ENCODE results near the gene TPX2. TPM values are rescaled to one million over a fixed set of nuclear protein-coding genes. Genes with fewer than 3 reads are reported as not detected.
"Not testable (repeated sequence)": the region's sequence is repeated elsewhere in the genome, so short reads cannot be mapped to it uniquely, and the experiment has no call there.

TPX2 gene
- total RNA-seq, 6 experiments from 2014 or later: 0.56 to 8.3 (median 2.8) TPM

DNA sequence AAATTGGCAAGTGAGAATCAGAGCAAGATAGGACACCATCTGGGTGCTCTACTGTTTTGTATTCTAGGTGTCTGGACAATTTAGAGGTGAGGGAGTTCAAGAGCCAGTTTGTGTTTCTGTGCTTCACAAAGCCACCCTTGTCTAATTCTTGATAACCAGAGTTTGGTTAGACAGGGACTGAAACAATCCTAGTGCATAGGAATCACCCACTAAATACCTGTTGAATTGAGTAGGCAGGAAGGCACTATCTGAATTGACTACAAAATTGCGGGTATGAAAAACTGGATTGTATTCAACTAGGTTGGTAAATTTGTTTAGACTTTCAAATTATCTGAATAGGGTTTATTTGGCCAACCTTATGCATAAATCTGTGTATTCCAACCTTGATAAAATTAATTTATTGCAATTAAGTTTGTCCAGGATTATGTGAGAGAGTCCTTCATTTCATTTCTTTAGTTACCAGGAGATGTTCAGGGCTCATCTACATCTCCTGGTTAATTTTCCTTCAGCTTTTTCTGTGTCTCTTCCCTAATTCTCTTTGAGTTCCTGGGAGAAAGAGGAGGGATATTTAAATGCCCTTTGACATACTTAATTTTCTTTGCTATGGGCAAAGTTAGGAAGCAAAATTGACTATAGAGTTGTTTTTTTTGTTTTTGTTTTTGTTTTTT is 1.7 kb downstream of the TPX2 start:
- WGBS (ENCODE audit: insufficient coverage, low coverage, low lambda C conversion rate, missing lambda C conversion rate): 40% methylated on average over 1 of the region's 1 CpG
- H3K4me3 ChIP-seq: no peak overlapping the region

DNA sequence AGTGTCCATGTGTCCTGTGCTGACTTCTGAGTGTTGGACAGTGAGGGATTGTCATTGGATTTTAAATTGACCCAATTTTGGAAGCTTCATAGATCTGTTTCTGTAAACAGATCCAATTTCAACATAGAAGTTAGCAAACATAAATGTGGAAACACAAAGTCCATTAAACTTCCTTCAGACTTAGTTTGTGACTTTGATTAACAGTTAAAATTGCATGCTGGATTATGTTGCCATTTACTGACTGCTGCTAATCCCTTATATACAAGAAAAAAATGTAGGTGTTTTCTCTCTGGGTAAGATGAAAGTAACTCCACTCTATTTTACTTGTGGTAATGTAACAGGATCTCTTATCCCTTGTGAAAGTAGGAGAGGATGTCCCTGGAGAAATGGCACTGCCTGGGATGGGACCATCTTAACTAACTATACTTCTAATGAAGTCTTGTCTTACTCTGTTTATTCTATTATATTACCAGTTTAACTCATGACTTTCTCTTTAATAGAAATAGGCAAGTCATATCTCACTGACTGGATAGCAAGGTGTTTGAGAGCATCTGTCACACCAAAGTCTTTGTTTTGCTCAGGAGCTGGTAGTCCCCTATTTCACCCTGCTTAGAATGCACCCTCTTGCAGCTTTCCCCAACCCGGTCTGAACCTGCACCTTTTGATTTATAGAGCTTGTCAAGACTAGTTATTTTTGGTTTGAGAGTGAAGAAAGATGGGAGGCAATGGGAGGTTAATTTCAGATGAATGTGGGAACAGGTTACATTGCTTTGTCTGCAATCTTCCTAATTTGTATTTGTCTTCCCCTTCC is 7.2 kb downstream of the TPX2 start:
- peak overlapping the region in 2 of 3 donors; percentile 22 to 47 for H3K27ac ChIP-seq
- ATAC-seq (peak; percentile 79 to 90 (median 86)), DNase-seq (no peak)
- no peaks in the 10 kb centered on the region for H3K9me3 ChIP-seq
- no peak overlapping the region for H3K4me3 ChIP-seq
- no peaks in the 10 kb centered on the region for H3K36me3 ChIP-seq
- TF ChIP-seq, protein P1, sequence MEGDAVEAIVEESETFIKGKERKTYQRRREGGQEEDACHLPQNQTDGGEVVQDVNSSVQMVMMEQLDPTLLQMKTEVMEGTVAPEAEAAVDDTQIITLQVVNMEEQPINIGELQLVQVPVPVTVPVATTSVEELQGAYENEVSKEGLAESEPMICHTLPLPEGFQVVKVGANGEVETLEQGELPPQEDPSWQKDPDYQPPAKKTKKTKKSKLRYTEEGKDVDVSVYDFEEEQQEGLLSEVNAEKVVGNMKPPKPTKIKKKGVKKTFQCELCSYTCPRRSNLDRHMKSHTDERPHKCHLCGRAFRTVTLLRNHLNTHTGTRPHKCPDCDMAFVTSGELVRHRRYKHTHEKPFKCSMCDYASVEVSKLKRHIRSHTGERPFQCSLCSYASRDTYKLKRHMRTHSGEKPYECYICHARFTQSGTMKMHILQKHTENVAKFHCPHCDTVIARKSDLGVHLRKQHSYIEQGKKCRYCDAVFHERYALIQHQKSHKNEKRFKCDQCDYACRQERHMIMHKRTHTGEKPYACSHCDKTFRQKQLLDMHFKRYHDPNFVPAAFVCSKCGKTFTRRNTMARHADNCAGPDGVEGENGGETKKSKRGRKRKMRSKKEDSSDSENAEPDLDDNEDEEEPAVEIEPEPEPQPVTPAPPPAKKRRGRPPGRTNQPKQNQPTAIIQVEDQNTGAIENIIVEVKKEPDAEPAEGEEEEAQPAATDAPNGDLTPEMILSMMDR (IDR thresholded peaks at IDR 0.05): no peak
- no peak for TF ChIP-seq POLR2A (IDR thresholded peaks at IDR 0.05)
- no peaks in the 10 kb centered on the region for H3K27me3 ChIP-seq
- intact Hi-C loops (cut with DNase I): no loop called here
- WGBS (ENCODE audit: insufficient coverage, low coverage, low lambda C conversion rate, missing lambda C conversion rate): 14% methylated on average over 1 of the region's 1 CpG
- peaks cover 0 to 37% (median 13%) of the 10 kb centered on the region in 4 donors for H3K4me1 ChIP-seq

More for the DNA sequence above, 1.7 kb downstream of the TPX2 start:
- Histone ChIP-seq H3K4me1 (peaks cover 0 to 12% (median 3%) of the 10 kb centered on the region in 4 donors), H3K9me3 (no peaks in the 10 kb centered on the region), H3K36me3 (no peaks in the 10 kb centered on the region), H3K27me3 (no peaks in the 10 kb centered on the region), H3K27ac (no peak overlapping the region)
- intact Hi-C loops (cut with DNase I): no loop called here
- ATAC-seq (no peak), DNase-seq (no peak)
- no peak for TF ChIP-seq POLR2A (IDR thresholded peaks at IDR 0.05)
- TF ChIP-seq, protein P1 (IDR thresholded peaks at IDR 0.05): no peak

DNA sequence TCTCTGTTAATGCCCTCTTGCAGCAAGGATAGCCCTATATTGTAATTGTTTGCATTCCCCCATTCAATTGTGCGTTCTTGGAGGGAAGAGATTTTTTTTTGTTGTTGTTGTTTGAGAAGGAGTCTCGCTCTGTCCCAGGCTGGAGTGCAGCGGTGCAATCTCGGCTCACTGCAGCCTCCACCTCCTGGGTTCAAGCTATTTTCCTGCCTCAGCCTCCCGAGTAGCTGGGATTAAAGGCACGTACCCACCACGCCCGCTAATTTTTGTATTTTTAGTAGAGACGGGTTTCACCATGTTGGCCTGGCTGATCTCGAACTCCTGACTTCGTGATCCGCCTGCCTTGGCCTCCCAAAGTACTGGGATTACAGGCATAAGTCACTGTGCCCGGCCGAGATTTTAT is 7.9 kb downstream of the TPX2 start:
- H3K27ac ChIP-seq: peak overlapping the region in 2 of 3 donors; percentile 22 to 39
- DNase-seq; H3K36me3 ChIP-seq; intact Hi-C loops (cut with DNase I); H3K27me3 ChIP-seq; H3K4me3 ChIP-seq; H3K9me3 ChIP-seq: not testable (repeated sequence)
- peaks cover 0 to 37% (median 13%) of the 10 kb centered on the region in 4 donors for H3K4me1 ChIP-seq
- peak in 1 of 4 donors; percentile 6 for ATAC-seq
- 84% methylated on average over 11 of the region's 14 CpGs for WGBS (ENCODE audit: insufficient coverage, low coverage, low lambda C conversion rate, missing lambda C conversion rate)

DNA sequence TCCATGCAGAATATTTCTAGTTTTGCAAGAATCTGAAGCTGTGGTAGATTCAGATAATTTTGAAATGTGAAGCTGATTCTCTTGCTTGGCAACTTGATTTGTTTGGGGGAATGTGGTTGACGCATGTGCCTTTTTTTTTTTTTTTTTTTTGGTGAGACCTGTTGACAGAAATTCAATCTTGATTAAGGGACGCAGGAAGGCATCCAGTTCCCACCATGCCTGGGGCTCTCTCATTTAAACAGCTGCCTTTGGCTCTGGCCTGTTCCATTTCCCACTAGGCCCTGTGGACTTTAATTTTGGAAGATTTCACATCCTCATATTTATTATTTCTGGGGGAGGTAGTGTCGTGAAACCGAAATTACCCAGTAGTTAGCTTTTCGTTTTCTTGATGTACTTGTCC is 8.6 kb downstream of the TPX2 start:
- DNase-seq (peak in 1 of 3 donors; percentile 60), ATAC-seq (peak; percentile 41 to 54 (median 49))
- 25% methylated on average over 5 of the region's 5 CpGs for WGBS (ENCODE audit: insufficient coverage, low coverage, low lambda C conversion rate, missing lambda C conversion rate)
- intact Hi-C loops (cut with DNase I): no loop called here
- Histone ChIP-seq H3K27me3 (no peaks in the 10 kb centered on the region), H3K4me1 (peaks cover 0 to 37% (median 13%) of the 10 kb centered on the region in 4 donors), H3K4me3 (no peak overlapping the region), H3K9me3 (no peaks in the 10 kb centered on the region), H3K27ac (peak overlapping the region in 2 of 3 donors; percentile 38 to 43), H3K36me3 (no peaks in the 10 kb centered on the region)
- TF ChIP-seq, protein P1 (IDR thresholded peaks at IDR 0.05): no peak

DNA sequence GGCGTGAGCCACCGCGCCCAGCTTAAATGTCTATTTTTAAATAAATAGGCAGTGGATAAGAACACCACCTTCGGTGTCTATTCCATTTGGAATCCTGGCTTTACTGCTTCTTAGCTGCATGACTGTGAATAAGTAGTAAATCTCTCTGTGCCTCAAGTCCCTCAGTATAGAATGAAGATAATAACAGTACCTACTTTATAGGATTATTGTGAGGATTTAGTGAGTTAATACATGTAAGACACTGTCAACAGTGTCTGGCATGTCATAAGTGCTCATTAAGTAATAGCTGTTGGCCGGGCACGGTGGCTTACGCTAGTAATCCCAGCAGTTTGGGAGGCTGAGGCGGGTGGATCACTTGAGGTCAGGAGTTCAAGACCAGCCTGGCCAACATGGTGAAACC is 10.1 kb downstream of the TPX2 start:
- 68% methylated on average over 8 of the region's 8 CpGs for WGBS (ENCODE audit: insufficient coverage, low coverage, low lambda C conversion rate, missing lambda C conversion rate)

More for the DNA sequence above, 10.1 kb downstream of the TPX2 start:
- TF ChIP-seq, protein P1 (IDR thresholded peaks at IDR 0.05): no peak
- no peak for TF ChIP-seq POLR2A (IDR thresholded peaks at IDR 0.05)
- no peak for ATAC-seq
- H3K4me1 ChIP-seq: peaks cover 0 to 37% (median 13%) of the 10 kb centered on the region in 4 donors
- no peaks in the 10 kb centered on the region for H3K27me3 ChIP-seq
- H3K9me3 ChIP-seq: no peaks in the 10 kb centered on the region
- no peak overlapping the region for H3K27ac ChIP-seq
- intact Hi-C loops (cut with DNase I): no loop called here
- H3K36me3 ChIP-seq: no peaks in the 10 kb centered on the region
- DNase-seq: no peak
- H3K4me3 ChIP-seq: no peak overlapping the region
